ENCODE measurements around the gene SULT1E1.
A peak's percentile ranks its signal among the peaks of the same experiment; 100 is the strongest.

The SULT1E1 gene, protein sequence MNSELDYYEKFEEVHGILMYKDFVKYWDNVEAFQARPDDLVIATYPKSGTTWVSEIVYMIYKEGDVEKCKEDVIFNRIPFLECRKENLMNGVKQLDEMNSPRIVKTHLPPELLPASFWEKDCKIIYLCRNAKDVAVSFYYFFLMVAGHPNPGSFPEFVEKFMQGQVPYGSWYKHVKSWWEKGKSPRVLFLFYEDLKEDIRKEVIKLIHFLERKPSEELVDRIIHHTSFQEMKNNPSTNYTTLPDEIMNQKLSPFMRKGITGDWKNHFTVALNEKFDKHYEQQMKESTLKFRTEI

DNA sequence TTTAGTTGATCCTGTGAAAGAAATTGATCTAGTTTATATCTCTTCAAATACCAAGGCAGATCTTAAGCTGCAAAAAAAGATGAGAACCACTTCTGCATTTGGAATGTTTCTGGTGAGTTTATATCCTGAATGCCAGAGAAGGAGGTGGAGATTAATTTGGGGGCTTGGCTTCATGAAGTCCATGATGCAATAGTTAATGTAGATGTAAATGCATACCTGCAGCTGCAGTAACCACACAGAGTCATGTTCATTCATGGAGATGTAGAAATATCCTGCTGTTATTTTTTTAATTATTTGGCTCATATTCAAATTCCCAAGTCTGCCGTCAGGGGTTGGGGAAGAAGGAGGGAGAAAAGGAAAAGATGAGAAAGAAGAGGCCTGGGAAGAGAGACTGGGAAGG is at the start of gene SULT1E1:
Gene SULT1E1, minus strand, starts transcription at position 94 of the 400 bp plus-strand sequence. CDS start 2,501 bp downstream, outside the sequence.
- DNase-seq, result no peak

DNA sequence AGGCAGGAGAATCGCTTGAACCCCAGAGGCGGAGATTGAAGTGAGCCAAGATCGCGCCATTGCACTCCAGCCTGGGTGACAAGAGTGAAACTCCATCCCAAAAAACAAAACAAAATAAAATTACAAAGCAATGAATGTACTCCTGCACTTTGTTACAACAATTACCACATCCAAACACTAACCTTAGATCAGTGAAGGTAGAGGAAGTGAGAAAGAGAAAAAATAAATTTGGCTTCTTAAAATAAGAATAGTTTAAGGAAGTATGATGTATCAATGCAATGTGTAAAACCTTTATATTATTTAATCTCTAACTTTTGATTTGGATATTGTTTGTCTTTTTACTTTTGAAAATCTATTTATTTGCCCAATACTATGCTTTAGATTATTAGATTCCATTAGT is 49.2 kb upstream of the SULT1E1 start:
- no peak for DNase-seq

DNA sequence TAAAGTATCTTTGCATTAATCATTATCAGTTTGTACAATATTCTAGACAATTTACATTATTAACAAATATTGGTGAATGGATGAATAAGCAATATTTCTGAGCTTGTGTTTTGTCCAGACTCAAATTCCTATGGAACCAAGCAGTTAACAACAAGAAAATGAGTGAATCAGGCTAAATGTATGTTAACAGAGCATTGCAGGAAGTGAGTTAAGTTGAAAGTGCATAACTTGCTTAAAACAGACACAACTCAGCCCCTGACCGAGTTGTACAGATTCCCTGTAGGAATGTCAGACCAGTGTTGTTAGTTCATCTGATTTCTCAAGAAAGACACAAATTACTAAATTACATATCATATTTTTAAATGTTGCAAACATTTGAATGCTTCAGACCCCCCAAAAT is 47.2 kb upstream of the SULT1E1 start:
- no peak for DNase-seq

GRCh38 chr4:69896530-69897116 is 36.7 kb upstream of the SULT1E1 start:
- DNase-seq, result no peak

DNA sequence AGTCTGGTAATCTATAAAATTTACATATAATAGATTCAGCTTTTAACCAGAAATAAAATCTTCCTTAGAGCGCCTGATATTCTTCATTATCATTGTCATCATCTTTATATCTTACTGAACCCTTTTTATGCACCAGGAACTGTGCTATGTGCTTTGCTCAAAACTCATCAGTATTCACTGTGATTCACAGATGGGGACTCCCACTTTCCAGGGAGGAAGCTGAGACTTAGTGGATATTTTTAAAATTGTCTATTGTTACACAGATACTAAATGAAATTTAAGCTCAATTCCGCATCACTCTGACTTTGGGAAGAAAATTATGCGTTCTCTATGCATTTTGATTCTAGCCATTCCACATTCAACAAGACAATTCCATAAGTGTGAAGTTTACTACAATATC is 34.8 kb upstream of the SULT1E1 start:
- DNase-seq, result no peak

DNA sequence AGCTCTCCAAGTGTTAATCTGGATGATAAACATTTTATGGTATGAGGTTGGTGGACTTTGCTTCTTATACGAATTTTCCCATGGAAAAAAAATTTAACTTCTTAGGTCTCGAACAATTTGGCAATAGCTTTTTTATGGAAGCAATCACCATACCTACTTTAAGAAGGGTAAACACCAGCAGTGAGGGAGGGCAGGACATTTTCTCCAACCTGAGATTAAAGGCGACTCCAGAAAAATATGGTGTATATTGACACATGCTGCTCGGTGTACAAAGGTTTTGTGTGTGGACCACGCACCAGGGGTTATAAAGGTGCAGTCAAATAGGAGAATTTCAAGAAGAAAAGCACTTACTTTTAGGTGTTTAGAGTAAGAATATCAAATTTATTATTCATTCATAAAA is 34.2 kb upstream of the SULT1E1 start:
- no peak for DNase-seq

DNA sequence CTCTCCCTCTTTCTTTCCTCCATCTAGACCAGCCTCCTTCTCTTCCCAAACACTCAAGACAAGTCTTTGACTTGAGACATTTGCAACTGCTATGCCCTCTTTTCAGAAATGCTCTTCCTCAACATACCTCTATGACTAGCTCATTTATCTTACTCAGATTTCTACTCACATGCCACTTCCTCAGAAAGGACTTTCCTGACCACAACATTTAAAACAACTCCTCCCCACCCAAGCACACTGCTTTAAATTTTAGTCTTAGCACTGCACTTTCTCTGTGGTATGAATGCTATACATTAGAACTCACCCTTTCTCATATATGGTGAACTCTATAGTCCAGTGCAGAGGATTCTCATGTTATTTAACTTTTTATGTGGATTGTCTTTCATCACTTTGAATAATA is 28.4 kb upstream of the SULT1E1 start:
- no peak for DNase-seq

DNA sequence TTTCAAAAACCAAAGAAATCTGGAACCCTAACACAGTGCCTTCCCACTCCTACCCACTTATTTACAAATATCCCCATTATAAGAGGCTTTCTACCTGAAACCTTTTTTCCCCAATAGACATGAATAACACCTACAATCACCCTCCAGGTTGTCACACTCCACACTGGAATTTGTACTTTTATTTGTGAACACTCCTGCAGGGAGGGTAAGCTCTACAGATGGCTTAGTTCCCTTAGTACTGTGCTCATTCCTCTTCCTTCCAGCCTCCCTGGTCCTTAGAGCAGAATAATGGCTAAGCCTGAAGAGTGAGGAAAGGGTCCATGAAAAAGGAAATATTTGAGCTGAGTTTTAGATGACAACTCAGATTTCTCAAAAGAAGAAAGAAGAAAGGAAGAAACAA is 22.2 kb upstream of the SULT1E1 start:
- DNase-seq, result no peak

GRCh38 chr4:69881173-69881773 is 21.3 kb upstream of the SULT1E1 start:
- peak; percentile 36 for DNase-seq

- no peak for DNase-seq
These were observed 18.3 kb upstream of the SULT1E1 start for GRCh38 chr4:69878250-69878649.

DNA sequence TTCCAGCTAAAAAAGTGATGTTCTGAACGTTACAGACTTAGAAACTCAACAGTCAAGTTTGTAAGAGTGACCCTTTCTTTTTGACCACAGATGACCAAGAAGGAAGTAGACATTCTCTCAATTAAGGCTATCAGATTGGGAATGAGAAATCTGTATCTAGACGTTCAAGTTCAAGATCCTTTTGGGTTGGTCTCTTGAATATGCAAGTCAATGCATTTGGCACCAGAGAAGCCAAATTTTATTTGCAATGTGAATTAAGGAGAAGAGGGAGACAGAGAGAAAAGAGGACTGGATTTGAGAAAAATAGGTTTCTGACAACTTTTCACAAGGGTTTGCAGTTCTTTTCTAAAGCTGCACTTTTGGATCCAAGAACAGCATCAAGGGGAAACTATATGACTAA is 17.5 kb upstream of the SULT1E1 start:
- no peak for DNase-seq

DNA sequence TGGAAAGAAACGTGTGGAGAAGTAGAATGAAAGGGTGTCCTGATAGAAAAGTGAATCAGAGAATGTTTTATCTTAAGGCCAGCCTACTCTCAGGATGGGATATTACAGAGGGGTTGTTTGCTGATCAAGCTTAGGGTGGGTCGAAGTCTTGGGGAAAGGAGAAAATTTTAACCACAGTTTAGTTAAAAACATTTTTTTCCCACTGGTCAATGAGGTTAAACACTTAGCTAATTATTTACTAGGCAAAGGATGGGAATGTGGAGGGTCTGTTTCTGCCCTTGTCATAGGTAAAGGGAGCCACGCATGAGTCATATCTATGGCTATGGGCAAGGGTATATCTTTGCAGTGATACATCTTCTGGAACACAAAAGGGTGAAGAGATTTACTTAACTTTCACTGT is 16.1 kb upstream of the SULT1E1 start:
- no peak for DNase-seq

GRCh38 chr4:69875576-69875975 is 15.6 kb upstream of the SULT1E1 start:
- no peak for DNase-seq

GRCh38 chr4:69874507-69874906 is 14.6 kb upstream of the SULT1E1 start:
- no peak for DNase-seq

- DNase-seq, result no peak
These were observed 1.8 kb upstream of the SULT1E1 start for GRCh38 chr4:69861756-69862155.

- no peak for DNase-seq
These were observed 765 bp upstream of the SULT1E1 start for GRCh38 chr4:69860521-69861298.

- DNase-seq, result no peak
These were observed 732 bp downstream of the SULT1E1 start for GRCh38 chr4:69859140-69859685.

- DNase-seq, result no peak
These were observed 1.3 kb downstream of the SULT1E1 start for GRCh38 chr4:69858690-69859089.

- DNase-seq, result no peak
These were observed 4.1 kb downstream of the SULT1E1 start for GRCh38 chr4:69855822-69856221.

DNA sequence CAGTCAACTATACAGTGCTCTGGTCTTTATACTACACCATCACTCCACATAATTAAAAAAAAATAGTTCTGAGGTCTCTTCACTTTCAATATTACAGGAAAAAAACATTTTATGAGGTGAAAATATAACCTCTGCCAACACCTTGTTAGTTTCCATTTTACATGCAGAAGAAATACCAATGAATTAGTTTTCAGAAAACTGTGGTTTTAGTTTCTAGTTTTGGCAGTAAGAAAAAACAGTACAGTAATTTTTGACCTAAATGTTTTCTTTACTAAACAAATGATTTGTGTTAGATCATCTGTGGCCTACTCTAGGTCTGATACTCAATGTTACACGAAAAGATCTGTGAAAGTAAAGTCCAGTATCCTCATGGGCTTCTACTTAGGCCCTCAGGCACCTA is 10.0 kb downstream of the SULT1E1 start:
- DNase-seq, result no peak

DNA sequence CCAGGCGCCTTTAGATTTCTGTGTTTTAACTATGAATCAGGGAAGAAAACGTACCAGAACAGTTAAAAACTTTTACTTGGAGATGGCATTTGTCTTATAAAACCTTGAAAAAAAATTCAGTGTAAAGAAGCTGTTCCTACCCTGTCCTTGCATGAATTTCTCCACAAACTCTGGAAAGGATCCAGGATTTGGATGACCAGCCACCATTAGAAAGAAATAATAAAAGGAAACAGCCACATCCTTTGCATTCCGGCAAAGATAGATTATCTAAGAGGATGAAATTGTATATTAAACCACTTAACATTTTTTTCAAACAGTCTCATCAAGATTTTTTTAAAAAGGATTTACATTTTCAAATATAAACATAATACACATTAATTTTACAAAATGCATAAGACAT is 10.6 kb downstream of the SULT1E1 start:
- no peak for DNase-seq

- DNase-seq, result no peak
These were observed 11.9 kb downstream of the SULT1E1 start for GRCh38 chr4:69848028-69848427.

GRCh38 chr4:69843932-69844331 is 16.0 kb downstream of the SULT1E1 start:
- no peak for DNase-seq
